ENCODE measurements around the gene FCN1. TPM values are rescaled to one million over a fixed set of nuclear protein-coding genes. Genes with fewer than 3 reads are reported as not detected.
"Not testable (repeated sequence)": the region's sequence is repeated elsewhere in the genome, so short reads cannot be mapped to it uniquely, and the experiment has no call there.

FCN1 gene
- total RNA-seq, 1 donor from 2014 or later: not detected

DNA sequence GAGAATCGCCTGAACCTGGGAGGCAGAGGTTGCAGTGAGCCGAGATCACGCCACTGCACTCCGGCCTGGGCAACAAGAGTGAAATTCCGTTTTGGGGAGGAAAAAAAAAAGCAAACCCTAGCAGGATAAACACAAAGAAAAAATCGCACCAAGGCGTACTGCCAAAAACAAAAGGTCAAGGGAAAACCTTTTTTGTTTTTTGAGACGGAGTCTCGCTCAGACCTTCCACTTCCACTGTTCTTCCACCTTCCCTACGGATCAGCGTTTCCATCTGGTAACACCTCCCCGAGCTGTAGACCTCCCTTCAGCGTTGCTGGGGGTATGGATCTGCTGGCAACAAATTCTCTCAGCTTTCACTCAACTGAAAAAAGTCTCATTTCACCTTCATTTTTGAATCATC lies 57.2 kb downstream of the FCN1 start:
- Histone ChIP-seq H4K20me1 (ENCODE audit: low read depth) (no peaks in the 10 kb centered on the region), H3K36me3 (no peaks in the 10 kb centered on the region), H3K4me2 (no peak overlapping the region), H3F3A (ENCODE audit: low read depth) (no peaks in the 10 kb centered on the region), H3K79me2 (ENCODE audit: low read depth) (no peaks in the 10 kb centered on the region), H3K9me3 (ENCODE audit: low read depth) (no peaks in the 10 kb centered on the region), H3K9ac (no peak overlapping the region), H3K27ac (no peak overlapping the region), H2AFZ (replicated peaks) (no peak overlapping the region), H3K4me1 (no peaks in the 10 kb centered on the region), H3K27me3 (no peaks in the 10 kb centered on the region), H3K4me3 (no peak overlapping the region)
- no peak for DNase-seq (ENCODE audit: low spot score)
- H3K27ac Mint-ChIP-seq: no peak overlapping the region
- TF ChIP-seq, protein P1, sequence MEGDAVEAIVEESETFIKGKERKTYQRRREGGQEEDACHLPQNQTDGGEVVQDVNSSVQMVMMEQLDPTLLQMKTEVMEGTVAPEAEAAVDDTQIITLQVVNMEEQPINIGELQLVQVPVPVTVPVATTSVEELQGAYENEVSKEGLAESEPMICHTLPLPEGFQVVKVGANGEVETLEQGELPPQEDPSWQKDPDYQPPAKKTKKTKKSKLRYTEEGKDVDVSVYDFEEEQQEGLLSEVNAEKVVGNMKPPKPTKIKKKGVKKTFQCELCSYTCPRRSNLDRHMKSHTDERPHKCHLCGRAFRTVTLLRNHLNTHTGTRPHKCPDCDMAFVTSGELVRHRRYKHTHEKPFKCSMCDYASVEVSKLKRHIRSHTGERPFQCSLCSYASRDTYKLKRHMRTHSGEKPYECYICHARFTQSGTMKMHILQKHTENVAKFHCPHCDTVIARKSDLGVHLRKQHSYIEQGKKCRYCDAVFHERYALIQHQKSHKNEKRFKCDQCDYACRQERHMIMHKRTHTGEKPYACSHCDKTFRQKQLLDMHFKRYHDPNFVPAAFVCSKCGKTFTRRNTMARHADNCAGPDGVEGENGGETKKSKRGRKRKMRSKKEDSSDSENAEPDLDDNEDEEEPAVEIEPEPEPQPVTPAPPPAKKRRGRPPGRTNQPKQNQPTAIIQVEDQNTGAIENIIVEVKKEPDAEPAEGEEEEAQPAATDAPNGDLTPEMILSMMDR (IDR thresholded peaks at IDR 0.05): no peak
- TF ChIP-seq EZH2 (IDR thresholded peaks at IDR 0.05): no peak
- no peak for TF ChIP-seq EZH2phosphoT487 (IDR thresholded peaks at IDR 0.05)
- no peaks in the 10 kb centered on the region for H3K4me1 Mint-ChIP-seq
- peaks cover 8% of the 10 kb centered on the region for H3K27me3 Mint-ChIP-seq (ENCODE audit: insufficient read depth, low read depth)
- H3K4me3 Mint-ChIP-seq: no peak overlapping the region
- no peaks in the 10 kb centered on the region for H3K36me3 Mint-ChIP-seq
- H3K9me3 Mint-ChIP-seq: peaks cover 5% of the 10 kb centered on the region

DNA sequence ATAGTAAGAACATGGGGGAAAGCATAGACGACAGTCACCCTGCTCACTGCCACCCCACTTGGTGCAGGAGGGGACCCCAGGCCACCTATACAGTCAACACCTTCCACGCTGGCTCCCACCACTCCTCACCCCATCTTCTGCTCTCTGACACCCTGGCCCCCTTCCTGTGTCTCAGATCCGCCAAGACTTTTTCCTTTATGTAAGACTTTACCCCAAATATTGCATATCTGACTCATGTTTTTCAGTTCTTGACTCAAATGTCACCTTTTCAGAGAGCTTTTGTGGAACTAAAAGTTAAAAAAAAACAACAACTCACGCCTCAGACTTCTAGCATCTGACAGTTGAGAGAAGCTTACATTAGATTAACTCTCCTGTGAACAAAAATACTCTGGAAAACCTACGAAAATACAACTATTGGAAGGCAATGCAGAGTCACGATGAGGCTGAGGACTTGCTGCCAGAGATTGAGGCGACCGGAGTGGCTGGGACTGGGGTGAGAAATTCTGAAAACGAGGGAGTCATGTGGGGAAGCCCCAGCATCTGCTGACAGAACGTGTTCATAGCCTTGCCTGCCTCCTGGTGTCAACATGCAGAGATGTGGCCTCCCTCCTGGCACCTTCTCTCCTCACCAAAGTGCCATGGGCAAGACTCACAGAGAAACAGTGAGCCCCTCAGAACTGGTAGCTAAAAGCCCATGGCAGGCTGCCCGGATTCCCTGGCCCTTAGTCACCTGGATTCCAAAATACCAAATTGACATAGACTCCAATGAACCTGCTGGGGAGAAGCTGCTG lies 59.5 kb downstream of the FCN1 start:
- H3K36me3 ChIP-seq: no peaks in the 10 kb centered on the region
- no peak overlapping the region for H2AFZ ChIP-seq (replicated peaks)
- Mint-ChIP-seq H3K4me3 (no peak overlapping the region), H3K4me1 (no peaks in the 10 kb centered on the region), H3K27me3 (ENCODE audit: insufficient read depth, low read depth) (peaks cover 9% of the 10 kb centered on the region), H3K9me3 (peaks cover 5% of the 10 kb centered on the region), H3K27ac (no peak overlapping the region), H3K36me3 (no peaks in the 10 kb centered on the region)
- no peaks in the 10 kb centered on the region for H3K79me2 ChIP-seq (ENCODE audit: low read depth)
- no peaks in the 10 kb centered on the region for H3K27me3 ChIP-seq
- H4K20me1 ChIP-seq (ENCODE audit: low read depth): no peaks in the 10 kb centered on the region
- no peaks in the 10 kb centered on the region for H3F3A ChIP-seq (ENCODE audit: low read depth)
- H3K4me1 ChIP-seq: no peaks in the 10 kb centered on the region
- no peak for DNase-seq (ENCODE audit: low spot score)
- H3K27ac ChIP-seq: no peak overlapping the region
- no peak overlapping the region for H3K4me2 ChIP-seq
- H3K9ac ChIP-seq: no peak overlapping the region
- TF ChIP-seq, protein P1 (IDR thresholded peaks at IDR 0.05): no peak
- TF ChIP-seq EZH2phosphoT487 (IDR thresholded peaks at IDR 0.05): no peak
- TF ChIP-seq EZH2 (IDR thresholded peaks at IDR 0.05): no peak
- H3K4me3 ChIP-seq: no peak overlapping the region
- H3K9me3 ChIP-seq (ENCODE audit: low read depth): no peaks in the 10 kb centered on the region

DNA sequence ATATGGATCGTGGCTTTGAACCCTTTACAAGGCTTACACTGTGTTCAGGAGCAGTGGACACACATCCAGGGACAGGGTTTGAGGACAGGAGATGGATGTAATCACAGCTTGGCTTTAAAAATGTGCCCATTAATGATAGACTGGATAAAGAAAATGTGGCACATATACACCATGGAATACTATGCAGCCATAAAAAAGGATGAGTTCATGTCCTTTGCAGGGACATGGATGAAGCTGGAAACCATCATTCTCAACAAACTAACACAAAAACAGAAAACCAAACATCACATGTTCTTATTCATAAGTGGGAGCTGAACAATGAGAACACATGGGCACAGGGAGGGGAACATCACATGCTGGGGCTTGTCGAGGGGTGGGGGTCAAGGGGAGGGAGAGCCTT lies 60.3 kb downstream of the FCN1 start:
- H3K4me3 ChIP-seq; H3F3A ChIP-seq (ENCODE audit: low read depth); H3K27me3 ChIP-seq; H3K4me2 ChIP-seq; H3K9ac ChIP-seq; H3K9me3 Mint-ChIP-seq; H3K27me3 Mint-ChIP-seq (ENCODE audit: insufficient read depth, low read depth); DNase-seq (ENCODE audit: low spot score); H3K79me2 ChIP-seq (ENCODE audit: low read depth); H2AFZ ChIP-seq (replicated peaks); H3K4me1 Mint-ChIP-seq; H3K9me3 ChIP-seq (ENCODE audit: low read depth); H3K4me1 ChIP-seq; H3K27ac Mint-ChIP-seq; H3K27ac ChIP-seq; H3K36me3 Mint-ChIP-seq; H4K20me1 ChIP-seq (ENCODE audit: low read depth); H3K36me3 ChIP-seq: not testable (repeated sequence)
- H3K4me3 Mint-ChIP-seq: peak overlapping the region; percentile 34

DNA sequence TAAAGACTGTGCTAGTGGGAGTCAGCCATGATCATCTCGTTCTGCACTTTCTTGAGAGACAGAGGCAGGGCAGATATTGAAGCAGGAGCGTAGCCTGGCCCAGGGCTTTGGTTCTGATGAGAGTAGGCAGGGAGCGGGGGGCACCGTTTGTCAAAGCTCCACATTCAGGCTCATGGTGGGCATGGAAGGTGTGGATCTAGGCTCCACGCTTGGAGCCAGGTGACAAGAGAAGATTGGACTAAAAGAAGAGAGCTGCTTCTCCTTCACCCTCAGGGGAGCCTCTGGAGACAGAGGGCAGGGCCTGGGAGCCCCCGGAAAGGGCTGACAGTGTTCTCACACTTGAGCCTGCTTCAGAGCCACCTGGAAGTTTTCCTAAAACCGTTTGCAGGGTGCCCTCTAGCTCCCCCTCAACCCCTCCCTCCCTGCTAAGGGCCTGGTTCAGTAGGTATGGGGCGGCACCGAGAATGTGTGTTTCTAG lies 61.8 kb downstream of the FCN1 start:
- Histone ChIP-seq H3K27ac (no peak overlapping the region), H3K79me2 (ENCODE audit: low read depth) (no peaks in the 10 kb centered on the region), H3K4me2 (no peak overlapping the region), H3K36me3 (no peaks in the 10 kb centered on the region), H2AFZ (replicated peaks) (no peak overlapping the region), H4K20me1 (ENCODE audit: low read depth) (no peaks in the 10 kb centered on the region), H3F3A (ENCODE audit: low read depth) (no peaks in the 10 kb centered on the region), H3K4me1 (no peaks in the 10 kb centered on the region), H3K9ac (no peak overlapping the region), H3K27me3 (no peaks in the 10 kb centered on the region), H3K4me3 (no peak overlapping the region), H3K9me3 (ENCODE audit: low read depth) (no peaks in the 10 kb centered on the region)
- no peak for TF ChIP-seq EZH2phosphoT487 (IDR thresholded peaks at IDR 0.05)
- TF ChIP-seq EZH2 (IDR thresholded peaks at IDR 0.05): no peak
- TF ChIP-seq, protein P1 (IDR thresholded peaks at IDR 0.05): no peak
- Mint-ChIP-seq H3K9me3 (peaks cover 3% of the 10 kb centered on the region), H3K4me1 (no peaks in the 10 kb centered on the region), H3K36me3 (no peaks in the 10 kb centered on the region), H3K27me3 (ENCODE audit: insufficient read depth, low read depth) (peaks cover 7% of the 10 kb centered on the region), H3K27ac (no peak overlapping the region), H3K4me3 (no peak overlapping the region)
- no peak for DNase-seq (ENCODE audit: low spot score)
